ENCODE data around the gene PLA2G2C.

- no peak for TF ChIP-seq CTCF (IDR thresholded peaks at IDR 0.05; ENCODE audit: borderline replicate concordance, extremely low read depth, low read length, poor library complexity, severe bottlenecking)
- no peak for TF ChIP-seq EZH2 (IDR thresholded peaks at IDR 0.05; ENCODE audit: borderline replicate concordance, low read depth, low read length, severe bottlenecking)
Observed at GRCh38 chr1:20212085-20212684, 25.9 kb upstream of the PLA2G2C start.
